Activated CD4-positive, alpha-beta T cell treated with anti-CD3 and anti-CD28 coated beads, Interleukin-2, amount 10 ng/mL, durations not matched to agents 7 days and 5 days (primary cell): ENCODE results near the gene TESK2. TPM values are rescaled to one million over a fixed set of nuclear protein-coding genes. Genes with fewer than 3 reads are reported as not detected.
A peak's percentile ranks its signal among the peaks of the same experiment; 100 is the strongest.

ENCODE experiments used
- CTCF ChIA-PET: fragments of 350-600 bp; sonication (Branson Sonifier 250); formaldehyde crosslinking; loops from one replicate; lab custom pipeline; 2021; ENCODE audit warnings: antibody characterized with exemption; lab: Charles Lee
- POLR2A ChIA-PET: fragments of 350-600 bp; sonication (Branson Sonifier 250); formaldehyde crosslinking; loops from one replicate; lab custom pipeline; 2021; ENCODE audit warnings: antibody characterized with exemption; lab: Charles Lee
- DNase-seq: peaks from one replicate; pipeline ENCODE4 v3.0.0-alpha.2; 2020
- H3K27ac Mint-ChIP-seq: one replicate; pipeline ENCODE4 v1.8.0; 2021; ENCODE audit warnings: mild to moderate bottlenecking, moderate library complexity, mixed read lengths
- H3K27me3 Mint-ChIP-seq: one replicate; pipeline ENCODE4 v1.8.0; 2021; ENCODE audit warnings: mixed read lengths
- H3K36me3 Mint-ChIP-seq: one replicate; pipeline ENCODE4 v1.8.0; 2021; ENCODE audit warnings: low read depth, mixed read lengths
- H3K4me1 Mint-ChIP-seq: one replicate; pipeline ENCODE4 v1.8.0; 2021; ENCODE audit warnings: mixed read lengths
- H3K4me3 Mint-ChIP-seq: one replicate; pipeline ENCODE4 v1.8.0; 2021; ENCODE audit warnings: mild to moderate bottlenecking, moderate library complexity, mixed read lengths
- H3K9me3 Mint-ChIP-seq: one replicate; pipeline ENCODE4 v1.8.0; 2021; ENCODE audit warnings: mixed read lengths
- total RNA-seq, 2 experiments: library from RNA; stranded (reverse); gene quantifications; one replicate each; pipeline ENCODE4 v1.2.3, GENCODE V29; 2021

The TESK2 gene
- total RNA-seq, 2 experiments from 2014 or later: 2.6 to 3.5 TPM

DNA sequence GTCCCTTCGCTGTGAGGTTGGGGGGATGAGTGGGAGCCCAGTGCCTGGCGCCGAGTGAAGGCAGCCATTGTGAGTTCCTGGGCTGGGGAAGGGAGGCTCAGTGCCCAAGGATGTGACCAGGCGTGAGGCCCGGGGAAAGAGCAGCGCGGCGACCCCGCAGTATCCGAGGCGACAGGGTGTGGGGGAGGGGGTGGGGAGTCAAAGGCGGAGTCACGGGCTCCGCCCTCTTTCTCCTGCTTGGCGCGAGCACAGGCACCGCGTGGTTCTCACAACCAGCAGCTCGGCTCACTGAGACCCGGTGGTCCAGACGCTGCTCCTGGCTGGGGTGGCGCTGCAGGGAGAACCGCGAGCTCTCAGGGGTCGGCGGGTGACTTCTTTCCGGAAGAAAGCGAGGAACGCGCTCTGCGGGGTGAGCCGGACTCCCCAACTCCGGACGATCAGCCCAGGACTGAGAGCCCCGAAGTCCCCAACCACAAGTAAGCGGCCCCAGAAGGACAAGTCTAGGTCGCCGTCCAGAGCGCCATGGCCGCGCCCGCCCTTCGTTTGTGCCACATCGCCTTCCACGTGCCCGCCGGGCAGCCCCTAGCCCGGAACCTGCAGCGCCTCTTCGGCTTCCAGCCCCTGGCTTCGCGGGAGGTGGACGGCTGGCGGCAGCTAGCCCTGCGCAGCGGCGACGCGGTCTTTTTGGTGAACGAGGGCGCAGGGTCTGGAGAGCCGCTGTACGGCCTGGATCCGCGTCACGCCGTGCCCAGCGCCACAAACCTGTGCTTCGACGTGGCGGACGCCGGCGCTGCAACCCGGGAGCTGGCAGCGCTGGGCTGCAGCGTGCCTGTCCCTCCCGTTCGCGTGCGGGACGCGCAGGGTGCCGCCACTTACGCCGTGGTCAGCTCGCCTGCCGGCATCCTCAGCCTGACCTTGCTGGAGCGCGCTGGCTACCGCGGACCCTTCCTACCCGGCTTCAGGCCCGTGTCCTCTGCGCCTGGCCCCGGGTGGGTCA lies 164.0 kb downstream of the TESK2 start, which contains the start of gene HPDL:
Gene HPDL (plus strand): TSS at position 269 of the 997 bp plus-strand sequence. CDS start 254 bp downstream, at position 523.
- POLR2A ChIA-PET: interaction anchor here (3.8 kb wide), 1 partner anchor 13 kb away, joined by 22 read pairs; the partner anchor contains the start of genes MUTYH and TOE1
- CTCF ChIA-PET: interaction anchor here (1.1 to 2.2 kb wide), 5 partner anchors 11 to 313 kb away, joined by 3 to 6 read pairs (median 4); partner anchors contain the start of genes MUTYH and TOE1
- H3K4me1 Mint-ChIP-seq: peaks cover 23% of the 10 kb centered on the region
- peak within 1 kb of the TSS; percentile 87 for H3K27ac Mint-ChIP-seq
- H3K27me3 Mint-ChIP-seq: no peaks in the 10 kb centered on the region
- DNase-seq: peak; percentile 61
- H3K4me3 Mint-ChIP-seq: peak within 1 kb of the TSS; percentile 77
- H3K9me3 Mint-ChIP-seq: no peaks in the 10 kb centered on the region
- H3K36me3 Mint-ChIP-seq: peaks cover 10% of the 10 kb centered on the region

DNA sequence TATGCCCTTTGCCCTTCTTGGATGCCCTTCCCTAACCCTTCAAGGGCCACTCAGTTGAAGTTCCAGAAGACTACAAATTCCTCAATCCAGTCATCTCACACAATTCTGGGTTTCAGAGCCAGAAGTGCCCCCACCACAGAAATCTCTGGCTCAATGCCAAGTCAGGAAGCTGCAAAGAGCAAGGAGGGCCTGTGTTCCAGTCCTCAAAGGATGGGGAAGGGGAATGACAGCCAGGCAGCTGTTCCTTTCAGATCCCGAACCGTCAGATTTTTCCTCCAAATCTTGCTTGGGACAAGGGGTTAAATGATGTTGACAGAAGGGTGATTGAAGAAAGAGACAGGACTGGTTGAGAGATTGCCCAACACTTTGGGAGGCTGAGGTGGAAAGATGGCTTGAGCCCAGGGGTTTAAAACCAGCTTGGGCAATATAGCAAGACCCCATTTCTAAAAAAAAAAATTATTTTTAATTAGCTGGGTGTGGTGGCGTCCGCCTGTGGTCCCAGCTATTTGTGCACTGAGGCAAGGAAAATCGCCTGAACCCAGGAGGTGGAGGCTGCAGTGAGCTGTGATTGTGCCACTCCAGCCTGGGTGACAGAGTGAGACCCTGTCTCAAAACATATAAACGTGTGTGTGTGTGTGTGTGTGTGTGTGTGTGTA lies 165.0 kb downstream of the TESK2 start:
- POLR2A ChIA-PET: interaction anchor here (3.8 kb wide), 1 partner anchor 14 kb away, joined by 22 read pairs; the partner anchor contains the start of genes MUTYH and TOE1
- Mint-ChIP-seq H3K27ac (peak overlapping the region; percentile 87), H3K27me3 (no peaks in the 10 kb centered on the region)

DNA sequence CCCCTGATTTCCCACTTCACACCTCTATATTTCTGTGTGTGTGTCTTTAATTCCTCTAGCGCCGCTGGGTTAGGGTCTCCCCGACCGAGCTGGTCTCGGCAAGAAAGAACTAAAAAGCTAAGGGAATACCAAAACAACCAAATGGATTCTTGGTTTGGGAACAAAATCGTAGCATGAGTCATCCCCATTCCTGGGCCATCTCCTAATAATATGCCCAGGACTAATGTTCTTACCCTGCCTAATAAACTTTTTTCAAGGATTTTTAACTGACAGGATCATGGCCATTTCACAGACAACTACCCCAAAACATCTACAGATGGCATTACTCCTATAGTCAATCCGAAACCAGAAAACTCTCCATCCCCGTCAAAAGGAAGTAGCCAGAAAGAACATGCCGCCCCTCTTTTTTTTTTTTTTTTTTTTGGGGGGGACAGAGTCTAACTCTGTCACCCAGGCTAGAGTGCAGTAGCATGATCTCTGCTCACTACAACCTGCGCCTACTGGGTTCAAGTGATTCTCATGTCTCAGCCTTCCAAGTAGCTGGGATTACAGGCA lies 168.4 kb downstream of the TESK2 start:
- Mint-ChIP-seq H3K27ac (no peak overlapping the region), H3K9me3 (no peaks in the 10 kb centered on the region), H3K36me3 (no peaks in the 10 kb centered on the region), H3K4me3 (no peak overlapping the region), H3K27me3 (no peaks in the 10 kb centered on the region), H3K4me1 (peaks cover 9% of the 10 kb centered on the region)
- POLR2A ChIA-PET: no interaction called here
- no peak for DNase-seq
- CTCF ChIA-PET: no interaction called here

More for the DNA sequence above, 165.0 kb downstream of the TESK2 start:
- DNase-seq: no peak
- Mint-ChIP-seq H3K9me3 (no peaks in the 10 kb centered on the region), H3K4me1 (peaks cover 23% of the 10 kb centered on the region), H3K4me3 (peak overlapping the region; percentile 77), H3K36me3 (peaks cover 8% of the 10 kb centered on the region)
- CTCF ChIA-PET: interaction anchor here (0.7 to 2.2 kb wide), 5 partner anchors 8 to 188 kb away, joined by 3 to 6 read pairs (median 3); partner anchors contain the start of genes MUTYH and TOE1

DNA sequence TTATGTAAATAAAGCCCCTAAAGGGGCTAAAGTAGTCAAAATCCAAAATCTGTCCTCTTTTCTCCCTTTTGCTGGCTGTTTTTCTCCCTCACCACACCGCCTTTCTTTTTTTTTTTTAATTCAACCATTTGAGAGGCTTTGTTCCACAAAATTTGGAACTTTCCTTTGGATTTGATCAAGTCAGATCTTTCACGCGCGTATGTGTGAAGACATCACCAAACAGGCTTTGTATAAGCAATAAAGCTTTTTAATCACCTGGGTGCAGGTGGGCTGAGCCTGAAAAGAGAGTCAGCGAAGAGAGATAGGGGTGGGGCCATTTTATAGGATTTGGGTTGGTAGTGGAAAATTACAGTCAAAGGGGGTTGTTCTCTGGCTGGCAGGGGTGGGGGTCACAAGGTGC lies 169.5 kb downstream of the TESK2 start:
- no peak for DNase-seq
- POLR2A ChIA-PET: no interaction called here
- Mint-ChIP-seq H3K9me3 (no peaks in the 10 kb centered on the region), H3K36me3 (no peaks in the 10 kb centered on the region), H3K27ac (no peak overlapping the region), H3K27me3 (no peaks in the 10 kb centered on the region), H3K4me3 (no peak overlapping the region), H3K4me1 (peaks cover 4% of the 10 kb centered on the region)
- CTCF ChIA-PET: no interaction called here

DNA sequence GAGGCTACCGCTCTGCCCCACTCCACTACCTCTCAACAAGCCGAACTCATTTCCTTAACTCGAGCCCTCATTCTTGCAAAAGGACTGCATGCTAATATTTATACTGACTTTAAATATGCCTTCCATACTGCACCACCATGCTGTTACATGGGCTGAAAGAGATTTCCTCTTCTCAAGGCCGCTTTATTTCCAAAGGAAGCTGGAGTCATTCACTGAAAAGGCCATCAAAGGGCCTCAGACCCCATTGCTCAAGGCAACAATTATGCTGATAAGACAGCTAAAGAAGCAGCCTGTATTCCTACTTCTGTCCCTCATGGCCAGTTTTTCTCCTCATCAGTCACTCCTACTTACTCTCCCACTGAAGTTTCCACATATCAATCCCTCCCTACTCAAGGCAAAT lies 171.2 kb downstream of the TESK2 start:
- Mint-ChIP-seq H3K36me3 (no peaks in the 10 kb centered on the region), H3K27ac (no peak overlapping the region), H3K9me3 (no peaks in the 10 kb centered on the region), H3K27me3 (no peaks in the 10 kb centered on the region), H3K4me3 (no peak overlapping the region), H3K4me1 (no peaks in the 10 kb centered on the region)
- no peak for DNase-seq
- ChIA-PET POLR2A (interaction anchor here (0.6 kb wide), 1 partner anchor 16 kb away, joined by 4 read pairs; no protein-coding TSS in a partner anchor), CTCF (interaction anchor here (1.2 to 1.4 kb wide), 3 partner anchors 9 to 17 kb away, joined by 3 read pairs; no protein-coding TSS in a partner anchor)

DNA sequence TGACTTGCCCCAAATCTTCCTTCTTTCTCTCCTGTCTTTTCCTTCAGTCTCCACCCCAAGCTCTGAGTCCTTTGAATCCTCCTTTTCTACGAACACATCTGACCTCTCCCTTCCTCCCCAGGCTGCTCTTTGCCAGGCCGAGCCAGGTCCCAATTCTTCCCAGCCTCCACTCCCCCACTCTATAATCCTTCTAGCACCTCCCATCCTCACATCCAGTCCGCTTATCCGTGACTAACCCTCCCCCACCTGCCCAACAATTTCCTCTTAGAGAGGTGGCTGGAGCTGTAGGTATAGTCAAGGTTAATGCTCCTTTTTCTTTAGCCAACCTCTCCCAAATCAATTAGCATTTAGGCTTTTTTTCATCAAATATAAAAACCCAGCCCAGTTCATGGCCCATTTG lies 173.8 kb downstream of the TESK2 start:
- no peaks in the 10 kb centered on the region for H3K9me3 Mint-ChIP-seq
- H3K27ac Mint-ChIP-seq: no peak overlapping the region
- H3K36me3 Mint-ChIP-seq: no peaks in the 10 kb centered on the region
- H3K4me1 Mint-ChIP-seq: no peaks in the 10 kb centered on the region
- no peak for DNase-seq
- CTCF ChIA-PET: no interaction called here
- POLR2A ChIA-PET: no interaction called here
- H3K27me3 Mint-ChIP-seq: peaks cover 3% of the 10 kb centered on the region
- no peak overlapping the region for H3K4me3 Mint-ChIP-seq

DNA sequence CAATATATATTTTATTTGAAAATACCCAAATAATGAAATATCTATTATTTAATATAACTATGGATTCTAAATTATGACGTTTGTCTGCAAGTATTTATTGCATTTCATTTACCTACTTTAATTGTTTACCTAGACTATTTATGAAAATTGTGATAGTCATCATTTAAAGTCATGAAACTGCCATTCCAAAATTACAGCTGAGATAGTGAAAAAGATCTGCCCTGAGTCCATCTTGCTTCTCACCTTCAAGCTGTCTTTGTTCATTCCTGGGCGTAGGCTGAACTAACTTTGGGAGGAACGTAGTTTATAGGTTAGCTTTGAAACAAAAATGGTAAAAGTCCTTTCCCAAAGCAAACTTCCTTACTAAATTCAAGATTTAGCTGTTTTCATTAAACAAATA lies 176.7 kb downstream of the TESK2 start:
- H3K4me3 Mint-ChIP-seq: no peak overlapping the region
- POLR2A ChIA-PET: no interaction called here
- CTCF ChIA-PET: interaction anchor here (1.1 to 1.6 kb wide), 3 partner anchors 11 to 300 kb away, joined by 3 to 6 read pairs (median 4); no protein-coding TSS in a partner anchor

DNA sequence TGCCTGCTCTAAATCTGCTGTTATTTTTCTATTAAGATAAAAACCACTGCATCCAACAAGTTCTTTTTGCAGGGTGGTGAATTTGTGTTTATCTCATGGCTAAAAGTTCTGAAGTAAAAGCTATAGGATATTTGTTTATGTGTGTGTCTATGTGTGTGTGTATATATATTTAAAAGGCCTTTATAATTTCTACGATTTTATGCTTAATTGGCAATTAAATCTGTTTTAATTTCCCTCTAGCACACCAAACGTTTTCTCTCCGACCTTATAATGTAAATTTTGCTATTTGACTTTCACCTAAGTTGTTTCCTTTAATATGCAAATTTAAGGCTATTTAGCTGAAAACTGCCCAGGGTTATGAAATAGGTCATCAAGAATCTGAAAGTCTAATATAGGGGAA lies 184.1 kb downstream of the TESK2 start:
- DNase-seq: no peak
- POLR2A ChIA-PET: interaction anchor here (1.1 kb wide), 1 partner anchor 25 kb away, joined by 5 read pairs; no protein-coding TSS in a partner anchor
- H3K27me3 Mint-ChIP-seq: no peaks in the 10 kb centered on the region
- H3K27ac Mint-ChIP-seq: peak overlapping the region; percentile 60
- CTCF ChIA-PET: interaction anchor here (0.8 to 1.0 kb wide), 2 partner anchors 32 to 186 kb away, joined by 3 read pairs; no protein-coding TSS in a partner anchor
- H3K36me3 Mint-ChIP-seq: no peaks in the 10 kb centered on the region
- no peak overlapping the region for H3K4me3 Mint-ChIP-seq
- peaks cover 34% of the 10 kb centered on the region for H3K4me1 Mint-ChIP-seq
- no peaks in the 10 kb centered on the region for H3K9me3 Mint-ChIP-seq

More for the DNA sequence above, 176.7 kb downstream of the TESK2 start:
- Mint-ChIP-seq H3K36me3 (no peaks in the 10 kb centered on the region), H3K27ac (no peak overlapping the region), H3K4me1 (no peaks in the 10 kb centered on the region), H3K9me3 (no peaks in the 10 kb centered on the region), H3K27me3 (peaks cover 3% of the 10 kb centered on the region)
- no peak for DNase-seq

DNA sequence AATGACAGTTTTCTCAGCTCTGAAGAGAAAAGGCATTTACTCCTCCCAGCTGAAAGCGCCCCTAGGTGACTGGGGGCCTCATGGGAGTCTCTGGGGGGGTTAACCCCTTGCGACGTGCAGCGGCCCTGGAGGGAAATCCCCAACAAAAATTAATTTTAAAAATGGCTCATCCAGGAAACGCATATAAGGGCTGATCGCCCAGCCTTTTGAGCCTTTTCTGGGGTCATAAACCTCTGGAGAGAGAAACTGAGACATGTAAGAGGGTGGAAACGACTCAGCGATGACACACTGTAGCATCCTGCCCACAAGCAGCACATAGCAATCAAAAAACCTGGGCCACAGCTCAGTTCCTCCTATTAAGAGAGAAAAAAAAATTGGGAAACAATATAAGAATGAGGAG lies 184.6 kb downstream of the TESK2 start:
- H3K36me3 Mint-ChIP-seq: no peaks in the 10 kb centered on the region
- DNase-seq: peak; percentile 11
- ChIA-PET POLR2A (interaction anchor here (1.1 kb wide), 1 partner anchor 26 kb away, joined by 5 read pairs; no protein-coding TSS in a partner anchor), CTCF (interaction anchor here (0.8 to 1.7 kb wide), 4 partner anchors 12 to 939 kb away, joined by 3 read pairs; partner anchors contain the start of gene RNU5D-1)
- H3K9me3 Mint-ChIP-seq: no peaks in the 10 kb centered on the region
- no peaks in the 10 kb centered on the region for H3K27me3 Mint-ChIP-seq
- no peak overlapping the region for H3K4me3 Mint-ChIP-seq
- H3K27ac Mint-ChIP-seq: peak overlapping the region; percentile 34
- peaks cover 37% of the 10 kb centered on the region for H3K4me1 Mint-ChIP-seq

DNA sequence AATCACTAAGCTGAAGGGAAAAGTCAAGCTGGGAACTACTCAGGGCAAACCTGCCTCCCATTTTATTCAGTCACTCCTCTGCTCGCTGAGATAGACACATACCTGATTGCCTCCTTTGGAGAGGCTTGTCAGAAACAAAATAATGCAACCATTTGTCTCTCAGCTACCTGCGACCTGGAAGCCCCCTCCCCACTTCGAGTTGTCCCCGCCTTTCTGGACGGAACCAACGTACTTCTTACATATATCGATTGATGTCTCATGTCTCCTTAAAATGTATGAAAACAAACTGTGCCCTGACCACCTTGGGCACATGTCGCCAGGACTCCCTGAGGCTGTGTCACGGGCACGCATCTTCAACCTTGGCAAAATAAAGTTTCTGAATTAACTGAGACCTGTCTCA lies 185.7 kb downstream of the TESK2 start:
- ChIA-PET POLR2A (no interaction called here), CTCF (interaction anchor here (0.6 to 1.7 kb wide), 6 partner anchors 15 to 584 kb away, joined by 3 to 5 read pairs (median 4); partner anchors contain the start of gene TOE1)
- Mint-ChIP-seq H3K27ac (peak overlapping the region; percentile 86), H3K36me3 (no peaks in the 10 kb centered on the region), H3K4me1 (peaks cover 40% of the 10 kb centered on the region), H3K9me3 (no peaks in the 10 kb centered on the region), H3K27me3 (no peaks in the 10 kb centered on the region), H3K4me3 (peak overlapping the region; percentile 79)
- no peak for DNase-seq

DNA sequence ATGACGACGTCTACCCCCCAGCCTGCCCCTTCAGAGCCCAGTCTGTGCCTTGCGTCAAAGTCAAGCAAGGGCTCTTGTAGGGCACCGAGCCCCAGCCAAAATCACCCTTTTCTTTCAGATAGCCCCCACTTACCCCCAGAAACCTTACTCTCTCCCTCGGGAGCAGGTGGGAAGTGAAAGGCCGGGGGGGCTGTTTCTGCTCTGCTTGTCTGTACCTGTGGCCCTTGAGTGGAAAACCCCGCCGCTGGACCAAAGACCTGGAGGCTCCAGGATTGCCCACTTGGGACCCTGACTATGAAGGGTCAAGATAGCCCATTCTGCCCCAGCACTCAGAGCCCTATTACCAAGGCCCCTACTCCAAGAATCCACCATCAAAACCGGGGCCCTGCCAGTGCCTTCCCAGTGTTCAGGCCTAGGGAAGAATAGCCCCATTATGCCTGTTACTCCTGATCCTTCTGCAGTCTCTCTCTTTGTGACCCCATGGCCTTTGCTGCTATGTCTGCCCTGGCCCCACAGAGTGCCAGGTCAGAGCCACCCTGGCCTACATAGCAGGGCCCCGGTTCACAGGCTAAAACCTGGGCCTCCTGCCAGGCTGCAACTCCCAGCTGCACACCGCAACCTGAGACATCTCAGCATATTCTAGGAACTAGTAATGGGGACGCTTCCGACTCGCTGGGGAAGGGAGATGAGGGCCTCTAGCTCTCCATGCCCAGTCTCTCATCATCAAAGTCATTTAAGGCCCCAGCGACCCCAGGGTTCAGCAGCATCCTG lies 186.5 kb downstream of the TESK2 start:
- Mint-ChIP-seq H3K27me3 (no peaks in the 10 kb centered on the region), H3K9me3 (no peaks in the 10 kb centered on the region), H3K27ac (peak overlapping the region; percentile 91), H3K36me3 (no peaks in the 10 kb centered on the region), H3K4me1 (peaks cover 40% of the 10 kb centered on the region), H3K4me3 (peak overlapping the region; percentile 79)
- ChIA-PET POLR2A (interaction anchor here (1.3 kb wide), 1 partner anchor 292 kb away, joined by 8 read pairs; the partner anchor contains the start of gene UROD), CTCF (interaction anchor here (0.9 to 8.1 kb wide), 7 partner anchors 10 to 294 kb away, joined by 3 to 86 read pairs (median 5); partner anchors contain the start of genes HECTD3, MUTYH, TOE1 and UROD)
- no peak for DNase-seq
